SJCRH30 (cell line): ENCODE results near the gene DNM3. TPM values are rescaled to one million over a fixed set of nuclear protein-coding genes. Genes with fewer than 3 reads are reported as not detected.

Experiments
- DNase-seq, 2 experiments: peaks; one replicate each; pipeline ENCODE4 v3.0.0-alpha.2; 2015 to 2020
- H3K27ac ChIP-seq: fragments of 250-450 bp; sonication (Bioruptor Pico); 2 replicates; pipeline ENCODE4 v1.5.1; 2020; ENCODE audit warnings: mild to moderate bottlenecking, moderate library complexity
- H3K27me3 ChIP-seq: fragments of 250-450 bp; sonication (Bioruptor Pico); 2 replicates; pipeline ENCODE4 v1.5.1; 2020; ENCODE audit warnings: mild to moderate bottlenecking, moderate library complexity
- H3K36me3 ChIP-seq: fragments of 250-450 bp; sonication (Bioruptor Pico); 2 replicates; pipeline ENCODE4 v1.5.1; 2020; ENCODE audit warnings: mild to moderate bottlenecking, moderate library complexity
- H3K4me1 ChIP-seq: fragments of 250-450 bp; sonication (Bioruptor Pico); 2 replicates; pipeline ENCODE4 v1.5.1; 2020; ENCODE audit warnings: mild to moderate bottlenecking, moderate library complexity
- H3K4me3 ChIP-seq: fragments of 250-450 bp; sonication (Bioruptor Pico); 2 replicates; pipeline ENCODE4 v1.5.1; 2020; ENCODE audit warnings: mild to moderate bottlenecking, moderate library complexity
- H3K9me3 ChIP-seq: fragments of 250-450 bp; sonication (Bioruptor Pico); replicated peaks from 2 replicates; pipeline ENCODE4 v1.5.1; 2020; ENCODE audit warnings: mild to moderate bottlenecking, moderate library complexity
- total RNA-seq: library from RNA; depleted of rRNA; stranded (reverse); fragments of >200 nt; shearing (Covaris generic); gene quantifications from 2 replicates; pipeline ENCODE4 v1.2.3, GENCODE V29; 2014

Gene DNM3
- total RNA-seq, 1 experiment from 2014 or later = 13.7 TPM

DNA sequence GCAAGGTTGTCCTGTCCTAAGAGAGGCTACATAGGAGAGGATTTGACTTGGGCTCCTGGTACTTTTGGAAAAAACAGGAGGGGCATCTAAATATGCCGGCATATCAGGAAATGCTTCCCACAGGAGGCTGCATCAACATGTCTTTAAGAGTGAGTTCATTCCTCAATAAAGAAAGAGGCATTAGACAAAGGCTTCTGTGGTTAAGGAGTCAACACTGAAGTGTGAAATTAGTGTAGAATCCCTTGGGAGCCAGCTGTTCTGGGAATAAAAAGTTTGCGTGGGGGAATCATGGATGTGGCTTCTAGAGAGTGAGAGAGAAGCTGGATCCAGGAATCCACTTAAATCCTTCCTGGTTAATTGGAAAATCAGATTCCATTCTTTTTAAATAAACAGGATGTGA, 69.5 kb downstream of the DNM3 start:
- H3K4me1 ChIP-seq = peaks cover 35% of the 10 kb centered on the region
- peak; percentile 79 to 93 for DNase-seq
- H3K27ac ChIP-seq = peak overlapping the region; percentile 84
- H3K36me3 ChIP-seq = no peaks in the 10 kb centered on the region
- H3K27me3 ChIP-seq = no peaks in the 10 kb centered on the region
- no peaks in the 10 kb centered on the region for H3K9me3 ChIP-seq
- H3K4me3 ChIP-seq = no peak overlapping the region

DNA sequence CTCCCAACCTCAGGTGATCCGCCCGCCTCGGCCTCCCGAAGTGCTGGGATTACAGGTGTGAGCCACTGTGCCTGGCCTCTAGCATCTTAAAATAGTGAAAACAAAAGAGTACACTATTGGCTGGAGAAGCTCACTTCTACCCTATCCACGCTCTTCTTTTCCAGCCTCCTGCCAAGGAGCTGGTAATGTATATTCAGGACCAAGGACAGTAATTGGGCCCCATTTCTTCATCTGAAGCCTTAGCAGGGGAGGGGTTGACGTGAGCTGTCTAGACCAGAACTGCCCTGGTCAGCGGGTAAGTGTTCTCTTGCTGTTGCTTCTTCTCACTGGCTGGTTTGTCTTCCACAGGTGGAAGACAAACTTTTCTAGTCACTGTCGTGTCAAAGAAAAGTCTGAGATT, 70.2 kb downstream of the DNM3 start:
- peak; percentile 24 to 66 for DNase-seq
- no peaks in the 10 kb centered on the region for H3K27me3 ChIP-seq
- no peaks in the 10 kb centered on the region for H3K9me3 ChIP-seq
- H3K36me3 ChIP-seq = no peaks in the 10 kb centered on the region
- H3K27ac ChIP-seq = peak overlapping the region; percentile 84
- peaks cover 35% of the 10 kb centered on the region for H3K4me1 ChIP-seq
- no peak overlapping the region for H3K4me3 ChIP-seq

DNA sequence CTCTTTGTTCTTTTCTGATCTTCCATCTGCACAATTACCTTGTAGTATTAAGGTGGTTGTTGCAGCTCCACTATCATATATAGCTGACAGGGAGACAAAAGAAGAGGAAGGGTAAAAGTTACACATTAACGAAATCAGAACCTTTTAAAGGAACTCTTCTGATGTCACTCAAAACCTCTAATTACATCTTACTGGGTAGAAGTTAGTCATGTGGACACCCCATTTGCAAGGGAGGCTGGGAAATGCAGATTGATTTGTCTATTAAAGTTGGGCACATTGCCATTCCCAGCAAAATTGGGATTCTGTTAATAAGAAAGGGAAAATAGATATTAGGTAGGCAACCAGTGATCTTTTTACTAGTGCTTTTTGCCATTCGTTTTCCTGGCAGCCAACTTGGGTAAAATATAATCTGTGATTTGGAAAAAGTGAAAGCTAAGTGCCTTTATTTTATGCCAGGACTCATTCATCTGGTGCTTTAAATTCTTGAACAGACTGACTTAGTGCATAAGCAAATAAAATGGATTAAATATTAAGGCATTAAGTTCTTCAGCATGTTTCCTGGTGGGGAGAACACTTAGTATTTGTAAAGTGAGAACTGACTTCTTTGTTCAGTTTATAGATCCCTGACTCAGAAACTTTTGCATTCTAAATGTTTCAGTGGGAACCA, 71.3 kb downstream of the DNM3 start:
- Histone ChIP-seq H3K27ac (no peak overlapping the region; the same call in 1 of the 2 replicates), H3K27me3 (no peaks in the 10 kb centered on the region), H3K4me1 (peaks cover 47% of the 10 kb centered on the region), H3K36me3 (no peaks in the 10 kb centered on the region), H3K4me3 (no peak overlapping the region), H3K9me3 (no peaks in the 10 kb centered on the region)
- DNase-seq = no peak

DNA sequence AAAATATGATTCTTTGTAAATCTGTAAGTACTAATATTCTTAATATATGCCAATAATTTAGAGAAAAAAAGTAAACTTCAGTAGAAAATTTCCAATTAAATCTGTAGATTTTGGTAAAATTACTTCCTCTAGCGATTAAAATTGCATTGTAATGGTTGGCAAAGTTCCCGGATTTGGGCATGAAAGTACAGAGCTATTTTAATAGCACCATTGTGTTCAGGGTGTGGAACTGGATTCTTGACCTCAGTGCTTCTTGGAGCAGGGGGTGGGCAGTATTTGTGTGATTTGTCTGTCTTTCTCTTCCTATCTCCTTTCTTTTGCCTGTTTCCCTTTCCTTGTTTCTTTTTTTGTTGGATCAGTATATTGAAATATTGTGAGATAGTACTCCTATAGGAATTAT, 72.1 kb downstream of the DNM3 start:
- H3K9me3 ChIP-seq = no peaks in the 10 kb centered on the region
- DNase-seq = peak; percentile 53 to 77
- H3K27me3 ChIP-seq = no peaks in the 10 kb centered on the region

DNA sequence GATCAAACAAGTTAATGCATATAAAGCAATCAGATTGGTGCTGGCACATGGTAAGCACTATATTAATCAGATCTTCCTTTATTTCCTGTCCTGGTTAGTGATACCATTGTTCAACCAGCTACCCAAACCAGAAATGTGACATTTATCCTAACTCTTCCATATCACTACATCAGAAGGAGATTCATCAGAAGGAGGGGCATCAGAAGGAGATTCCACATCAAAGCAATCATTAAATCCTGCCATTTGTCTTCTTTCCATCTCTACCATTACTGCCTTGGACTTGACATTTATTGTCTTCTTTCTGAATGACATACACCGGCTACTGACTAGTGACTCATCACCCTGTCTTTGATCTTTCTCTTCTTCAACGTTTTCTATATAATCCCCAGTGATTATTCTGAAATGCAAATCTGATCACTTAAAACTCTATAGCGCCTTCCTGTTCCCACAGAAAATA, 75.0 kb downstream of the DNM3 start:
- no peaks in the 10 kb centered on the region for H3K27me3 ChIP-seq
- no peak overlapping the region for H3K4me3 ChIP-seq
- no peaks in the 10 kb centered on the region for H3K9me3 ChIP-seq
- no peak for DNase-seq
- peaks cover 32% of the 10 kb centered on the region for H3K4me1 ChIP-seq
- H3K36me3 ChIP-seq = no peaks in the 10 kb centered on the region
- H3K27ac ChIP-seq = no peak overlapping the region

More for the DNA sequence above, 72.1 kb downstream of the DNM3 start:
- Histone ChIP-seq H3K4me3 (no peak overlapping the region), H3K36me3 (no peaks in the 10 kb centered on the region), H3K4me1 (peaks cover 48% of the 10 kb centered on the region), H3K27ac (peak overlapping the region; percentile 10; the same call in 1 of the 2 replicates)

DNA sequence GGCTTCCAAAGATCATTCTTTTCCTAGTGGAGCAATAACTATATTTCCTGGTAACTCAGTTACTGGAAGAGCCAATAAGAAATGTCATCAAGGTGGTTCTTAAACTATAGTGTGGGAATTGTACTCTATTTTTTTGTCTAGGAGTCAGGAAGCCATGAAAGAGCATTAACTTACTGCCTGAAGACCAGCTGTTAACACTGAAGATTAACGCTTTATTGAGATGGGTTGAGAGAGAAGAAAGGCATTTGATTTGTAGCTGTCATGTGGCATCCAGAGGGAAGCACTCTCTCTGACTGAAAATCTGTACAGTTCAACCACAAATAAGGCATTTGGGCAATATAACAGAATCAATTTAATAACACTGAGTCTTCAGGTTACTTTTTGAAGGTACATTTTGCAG, 76.0 kb downstream of the DNM3 start:
- no peak overlapping the region for H3K4me3 ChIP-seq
- no peaks in the 10 kb centered on the region for H3K36me3 ChIP-seq
- no peak overlapping the region for H3K27ac ChIP-seq

DNA sequence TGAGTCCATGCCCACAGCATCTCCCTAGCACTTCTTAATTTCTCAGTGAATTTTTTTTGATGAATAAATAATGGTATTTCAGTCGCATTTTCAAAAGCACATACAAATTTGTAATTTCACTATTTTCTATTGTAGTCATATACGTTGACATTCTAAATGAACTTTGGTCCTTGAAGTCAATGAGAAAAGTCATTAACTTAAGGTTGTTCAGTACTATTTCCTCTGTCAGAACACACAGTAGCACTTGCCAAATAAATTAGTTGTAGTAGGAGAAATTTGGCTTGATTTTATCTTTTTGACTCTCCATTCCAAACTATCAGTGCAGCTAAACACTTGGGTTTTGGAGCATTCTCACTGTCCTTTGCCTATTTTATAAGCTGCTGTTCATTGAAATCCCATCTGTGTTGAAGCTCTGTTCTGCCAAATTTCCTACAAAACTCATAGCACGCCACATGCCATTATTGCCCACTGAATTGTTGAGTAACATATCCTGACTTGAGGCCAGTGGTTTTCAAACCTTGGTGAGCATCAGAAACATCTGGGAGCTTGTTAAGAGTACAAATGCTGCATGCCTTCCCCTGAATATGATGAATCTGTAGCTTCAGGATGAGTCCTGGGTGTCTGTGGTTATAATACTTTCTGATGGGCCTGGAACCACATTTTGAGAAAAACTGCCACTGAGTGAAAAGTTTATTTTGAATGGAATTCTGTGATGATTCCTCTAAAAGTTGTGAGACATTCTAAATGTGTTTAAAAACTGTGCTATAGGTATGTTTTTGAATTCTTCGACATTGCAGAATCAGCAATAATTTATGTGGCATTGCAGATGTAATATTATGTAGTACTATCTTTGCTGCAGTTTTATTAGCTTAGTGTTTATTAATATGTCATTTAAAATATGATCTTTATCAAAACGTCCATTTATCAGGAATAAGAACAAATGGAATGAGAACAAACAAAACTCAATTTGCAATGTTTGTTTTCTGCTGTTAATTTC, 78.9 kb downstream of the DNM3 start:
- no peaks in the 10 kb centered on the region for H3K27me3 ChIP-seq
- no peak overlapping the region for H3K27ac ChIP-seq
- peaks cover 13% of the 10 kb centered on the region; the same call in 1 of the 2 replicates for H3K4me1 ChIP-seq
- no peak for DNase-seq
- no peaks in the 10 kb centered on the region; the same call in 1 of the 2 replicates for H3K9me3 ChIP-seq
- H3K36me3 ChIP-seq = no peaks in the 10 kb centered on the region
- no peak overlapping the region for H3K4me3 ChIP-seq

More for the DNA sequence above, 76.0 kb downstream of the DNM3 start:
- Histone ChIP-seq H3K4me1 (peaks cover 26% of the 10 kb centered on the region), H3K9me3 (no peaks in the 10 kb centered on the region), H3K27me3 (no peaks in the 10 kb centered on the region)
- peak in 1 of 2 experiments; percentile 41 for DNase-seq

DNA sequence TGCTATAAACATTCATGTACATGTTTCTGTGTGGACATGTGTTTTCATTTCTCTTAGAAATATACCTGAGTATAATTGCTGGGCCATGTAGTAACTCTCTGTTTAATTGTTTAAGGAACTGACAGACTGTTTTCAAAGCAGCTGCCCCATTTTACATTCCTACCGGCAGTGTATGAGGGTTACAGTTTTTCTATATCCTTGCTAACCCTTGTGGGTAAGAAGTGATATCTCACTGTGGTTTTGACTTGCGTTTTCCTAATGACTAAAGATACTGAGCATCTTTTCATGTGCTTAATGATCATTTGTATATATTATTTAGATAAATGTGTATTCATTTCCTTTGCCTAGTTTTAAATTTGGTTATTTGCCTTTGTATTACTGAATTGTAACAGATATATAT, 81.7 kb downstream of the DNM3 start:
- no peak overlapping the region for H3K4me3 ChIP-seq
- no peaks in the 10 kb centered on the region for H3K36me3 ChIP-seq
- no peak overlapping the region for H3K27ac ChIP-seq
- no peaks in the 10 kb centered on the region for H3K27me3 ChIP-seq
- H3K9me3 ChIP-seq = no peaks in the 10 kb centered on the region; the same call in 1 of the 2 replicates
- no peaks in the 10 kb centered on the region for H3K4me1 ChIP-seq
- DNase-seq = no peak

DNA sequence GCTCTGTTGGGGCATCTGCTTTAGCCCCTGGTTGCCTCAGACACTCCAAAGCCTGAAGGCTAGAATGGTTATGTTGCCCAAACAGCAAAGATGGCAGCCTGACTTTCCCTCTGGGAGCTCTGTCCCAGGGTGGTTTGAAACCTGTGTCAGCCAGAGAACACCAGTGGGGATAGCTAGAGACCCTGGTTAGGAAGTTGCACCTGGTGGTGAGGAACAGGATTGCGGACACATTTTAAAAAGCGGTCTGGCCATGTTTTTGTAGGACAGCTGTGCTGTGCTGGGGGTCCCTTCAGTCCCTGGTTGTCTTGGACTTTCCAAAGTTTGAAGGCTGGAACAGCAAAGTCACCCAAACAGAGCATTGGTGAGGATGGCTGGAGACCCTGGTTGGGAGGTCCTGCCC, 87.8 kb downstream of the DNM3 start:
- no peaks in the 10 kb centered on the region; the same call in 1 of the 2 replicates for H3K9me3 ChIP-seq
- no peak overlapping the region for H3K4me3 ChIP-seq
- H3K36me3 ChIP-seq = no peaks in the 10 kb centered on the region
- DNase-seq = no peak
- no peak overlapping the region for H3K27ac ChIP-seq
- H3K4me1 ChIP-seq = no peaks in the 10 kb centered on the region
- H3K27me3 ChIP-seq = no peaks in the 10 kb centered on the region

DNA sequence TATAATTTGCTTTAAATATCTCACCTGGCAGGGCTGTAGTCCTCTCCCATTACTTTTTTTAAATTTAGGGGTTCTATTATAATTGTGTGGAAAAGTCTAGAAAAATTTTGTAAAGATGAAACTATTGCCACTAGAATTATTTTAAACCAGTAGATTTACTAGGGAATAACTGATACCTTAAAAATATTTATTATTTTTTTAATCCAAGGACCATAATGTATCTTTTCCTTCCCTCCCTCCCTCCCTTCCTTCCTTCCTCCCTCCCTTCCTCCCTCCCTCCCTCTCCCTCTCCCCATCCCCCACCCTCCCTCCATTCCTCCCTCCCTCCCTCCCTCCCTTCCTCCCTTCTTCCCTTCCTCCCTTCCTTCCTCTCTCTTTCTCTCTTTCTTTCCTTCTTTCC, 90.5 kb downstream of the DNM3 start:
- no peak overlapping the region for H3K27ac ChIP-seq
- no peak for DNase-seq
- H3K27me3 ChIP-seq = no peaks in the 10 kb centered on the region
- H3K4me1 ChIP-seq = no peaks in the 10 kb centered on the region
- H3K9me3 ChIP-seq = no peaks in the 10 kb centered on the region
- no peak overlapping the region for H3K4me3 ChIP-seq
- H3K36me3 ChIP-seq = no peaks in the 10 kb centered on the region

DNA sequence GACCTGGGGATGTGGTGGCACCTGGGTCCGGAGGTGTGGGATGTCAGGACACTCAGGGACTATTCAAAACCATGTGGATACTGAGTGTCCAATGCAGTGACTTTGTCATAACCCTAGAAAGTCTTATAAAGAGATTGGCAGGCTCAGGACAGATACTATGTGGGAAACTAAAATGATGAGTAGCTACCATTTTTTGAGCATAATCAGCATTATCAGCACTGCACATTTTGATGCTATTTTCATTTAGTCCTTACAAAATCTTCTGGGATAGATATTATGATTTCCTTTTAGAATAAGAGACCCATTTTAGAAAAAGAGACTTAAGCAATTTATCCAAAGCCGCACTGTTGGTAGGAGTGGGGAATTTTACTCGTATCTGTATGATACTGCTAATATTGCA, 93.4 kb downstream of the DNM3 start:
- Histone ChIP-seq H3K9me3 (no peaks in the 10 kb centered on the region), H3K4me1 (no peaks in the 10 kb centered on the region), H3K27me3 (no peaks in the 10 kb centered on the region), H3K36me3 (no peaks in the 10 kb centered on the region), H3K4me3 (no peak overlapping the region), H3K27ac (no peak overlapping the region)
- no peak for DNase-seq

DNA sequence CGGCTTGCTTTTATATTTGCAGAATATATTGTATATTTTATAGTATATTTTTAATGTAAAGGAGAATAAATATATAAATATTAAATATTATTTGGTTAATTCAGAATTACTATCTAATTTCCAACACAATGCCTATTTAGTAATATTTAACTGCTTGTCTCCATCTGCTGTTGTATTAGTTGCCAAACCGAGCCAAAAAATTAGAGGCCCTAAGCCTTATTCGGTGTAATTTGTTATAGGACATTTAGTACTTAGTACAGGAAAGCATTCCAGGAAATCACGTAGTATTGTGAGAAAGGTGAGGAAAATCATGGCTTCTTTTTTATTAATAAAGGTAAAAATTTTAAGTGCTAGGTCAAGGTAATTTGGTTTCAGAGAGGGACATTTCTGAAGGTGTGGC, 93.8 kb downstream of the DNM3 start:
- Histone ChIP-seq H3K4me1 (no peaks in the 10 kb centered on the region), H3K4me3 (no peak overlapping the region), H3K27me3 (no peaks in the 10 kb centered on the region), H3K27ac (no peak overlapping the region), H3K9me3 (no peaks in the 10 kb centered on the region), H3K36me3 (no peaks in the 10 kb centered on the region)
- no peak for DNase-seq

DNA sequence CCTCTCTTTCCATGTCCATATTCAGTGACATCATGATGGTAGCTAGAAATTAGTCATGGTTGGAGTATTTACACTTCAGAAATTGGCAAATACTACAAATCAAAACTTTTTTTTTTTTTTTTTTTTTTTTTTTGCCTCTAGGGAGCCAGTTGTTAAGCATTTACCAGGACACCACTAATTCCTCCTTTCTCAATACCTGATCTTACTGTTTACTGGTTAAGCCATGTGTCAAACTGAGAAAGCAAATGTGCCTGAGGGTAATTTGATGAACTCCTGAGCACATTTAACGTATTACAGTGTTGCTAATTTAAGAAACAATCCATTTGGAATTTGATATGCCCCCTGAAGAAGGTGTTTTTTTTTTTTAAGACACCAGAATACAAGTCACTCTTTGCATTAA, 94.4 kb downstream of the DNM3 start:
- H3K4me1 ChIP-seq = no peaks in the 10 kb centered on the region
- no peaks in the 10 kb centered on the region for H3K36me3 ChIP-seq
- H3K27me3 ChIP-seq = no peaks in the 10 kb centered on the region
- no peak overlapping the region for H3K27ac ChIP-seq
- H3K9me3 ChIP-seq = no peaks in the 10 kb centered on the region
- no peak overlapping the region for H3K4me3 ChIP-seq
- peak in 1 of 2 experiments; percentile 20 for DNase-seq

DNA sequence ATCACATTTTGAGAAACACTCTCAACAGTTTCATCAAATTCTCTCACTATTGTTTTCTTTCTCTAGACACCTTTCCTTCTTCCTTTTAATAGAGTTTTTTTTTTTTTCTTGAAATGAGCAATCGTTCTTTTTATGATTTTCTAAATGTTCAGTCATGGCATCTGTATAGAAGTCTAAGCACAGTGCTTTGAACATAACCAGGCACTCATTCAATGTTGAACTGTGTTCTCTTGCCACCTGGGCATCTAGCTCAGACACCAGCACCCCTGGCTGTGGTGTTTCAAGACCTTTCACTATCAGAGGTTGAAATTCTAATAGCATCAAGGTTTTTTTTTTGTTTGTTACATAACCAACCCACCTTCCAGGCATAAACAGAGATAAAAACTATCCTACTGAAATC, 96.6 kb downstream of the DNM3 start:
- no peaks in the 10 kb centered on the region for H3K9me3 ChIP-seq
- no peaks in the 10 kb centered on the region for H3K36me3 ChIP-seq
- no peak overlapping the region for H3K4me3 ChIP-seq
- H3K4me1 ChIP-seq = no peaks in the 10 kb centered on the region
- no peaks in the 10 kb centered on the region for H3K27me3 ChIP-seq
- no peak for DNase-seq
- H3K27ac ChIP-seq = no peak overlapping the region

DNA sequence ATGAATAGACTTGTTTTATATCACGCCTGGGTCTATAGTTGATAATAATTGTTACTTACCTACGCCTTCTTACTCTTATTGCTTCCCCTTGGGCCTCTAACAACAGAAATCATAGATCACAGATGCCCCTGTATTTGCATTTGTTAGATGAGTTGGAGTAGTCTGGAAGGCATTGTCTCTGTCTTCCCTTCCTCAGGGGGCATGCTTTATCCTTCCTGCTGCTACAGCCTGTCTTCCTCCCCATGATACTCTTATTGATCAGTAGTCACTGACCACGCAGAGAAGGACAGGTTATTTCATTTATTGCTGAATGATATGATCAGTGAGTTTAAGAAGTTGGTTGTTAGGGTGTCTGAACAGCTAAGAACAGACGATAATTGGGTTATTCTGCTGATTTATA, 98.4 kb downstream of the DNM3 start:
- no peak for DNase-seq
- Histone ChIP-seq H3K27me3 (no peaks in the 10 kb centered on the region), H3K27ac (no peak overlapping the region), H3K4me3 (no peak overlapping the region), H3K9me3 (no peaks in the 10 kb centered on the region), H3K36me3 (no peaks in the 10 kb centered on the region), H3K4me1 (no peaks in the 10 kb centered on the region)
